ENCODE data around the gene RDH16. TPM values are rescaled to one million over a fixed set of nuclear protein-coding genes. Genes with fewer than 3 reads are reported as not detected.
"Not testable (repeated sequence)": the region's sequence is repeated elsewhere in the genome, so short reads cannot be mapped to it uniquely, and the experiment has no call there.

Gene RDH16
- total and polyA plus RNA-seq, 4 donors = 12.9 to 382 (median 219) TPM

DNA sequence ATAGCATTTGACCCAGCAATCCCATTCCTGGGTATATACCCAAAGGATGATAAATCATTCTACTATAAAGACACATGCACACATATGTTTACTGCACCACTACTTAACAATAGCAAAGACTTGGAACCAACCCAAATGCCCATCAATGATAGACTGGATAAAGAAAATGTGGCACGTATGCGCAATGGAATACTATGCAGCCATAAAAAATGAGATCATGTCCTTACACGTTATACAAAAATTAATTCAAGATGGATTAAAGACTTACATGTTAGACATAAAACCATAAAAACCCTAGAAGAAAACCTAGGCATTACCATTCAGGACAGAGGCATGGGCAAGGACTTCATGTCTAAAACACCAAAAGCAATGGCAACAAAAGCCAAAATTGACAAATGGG is 39.3 kb downstream of the RDH16 start:
- not testable (repeated sequence) for DNase-seq (ENCODE audit: low spot score); H3K27me3 ChIP-seq (ENCODE audit: control insufficient read depth in 4 of 4, insufficient read depth in 4 of 4, low read length in 3 of 4); H3K9ac ChIP-seq (ENCODE audit: low read depth in 1 of 2, low read length in 2 of 2); H3K27ac ChIP-seq (ENCODE audit: low read depth in 1 of 2, low read length in 2 of 2); H3K36me3 ChIP-seq (ENCODE audit: control insufficient read depth in 4 of 4, insufficient read depth in 3 of 4, low read depth in 1 of 4, low read length in 3 of 4); H3K4me3 ChIP-seq (ENCODE audit: low read depth in 1 of 3, low read length in 3 of 3); H3K9me3 ChIP-seq (ENCODE audit: control insufficient read depth in 4 of 4, low read length in 3 of 4)
- 96% methylated on average over 3 of the region's 3 CpGs for WGBS
- H3K4me1 ChIP-seq (ENCODE audit: control insufficient read depth in 4 of 4, insufficient read depth in 4 of 4, low read length in 3 of 4) = peaks cover 3 to 23% (median 9%) of the 10 kb centered on the region in 4 donors

DNA sequence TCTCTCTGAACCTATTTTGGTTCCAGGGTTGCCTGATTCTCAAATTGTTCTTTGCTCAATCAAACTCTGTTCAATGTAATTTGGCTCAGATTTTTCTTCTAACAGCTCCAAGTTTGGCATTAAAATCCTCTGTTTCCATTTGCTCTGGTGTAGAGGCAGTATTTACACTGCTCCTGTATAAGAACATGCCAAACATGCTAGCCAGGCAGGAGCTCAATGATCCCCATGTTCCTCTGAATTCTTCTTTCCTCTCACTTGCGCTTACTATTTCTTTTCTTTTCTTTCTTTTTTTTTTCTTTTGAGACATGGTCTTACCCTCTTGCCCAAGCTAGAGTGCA is 40.4 kb downstream of the RDH16 start:
- TF ChIP-seq FOXA2 (IDR thresholded peaks at IDR 0.05) = peak; percentile 82
- TF ChIP-seq EGR1 (IDR thresholded peaks at IDR 0.05; ENCODE audit: low read depth in 2 of 2) = peak in 1 of 2 donors; percentile 44
- TF ChIP-seq, protein P1, sequence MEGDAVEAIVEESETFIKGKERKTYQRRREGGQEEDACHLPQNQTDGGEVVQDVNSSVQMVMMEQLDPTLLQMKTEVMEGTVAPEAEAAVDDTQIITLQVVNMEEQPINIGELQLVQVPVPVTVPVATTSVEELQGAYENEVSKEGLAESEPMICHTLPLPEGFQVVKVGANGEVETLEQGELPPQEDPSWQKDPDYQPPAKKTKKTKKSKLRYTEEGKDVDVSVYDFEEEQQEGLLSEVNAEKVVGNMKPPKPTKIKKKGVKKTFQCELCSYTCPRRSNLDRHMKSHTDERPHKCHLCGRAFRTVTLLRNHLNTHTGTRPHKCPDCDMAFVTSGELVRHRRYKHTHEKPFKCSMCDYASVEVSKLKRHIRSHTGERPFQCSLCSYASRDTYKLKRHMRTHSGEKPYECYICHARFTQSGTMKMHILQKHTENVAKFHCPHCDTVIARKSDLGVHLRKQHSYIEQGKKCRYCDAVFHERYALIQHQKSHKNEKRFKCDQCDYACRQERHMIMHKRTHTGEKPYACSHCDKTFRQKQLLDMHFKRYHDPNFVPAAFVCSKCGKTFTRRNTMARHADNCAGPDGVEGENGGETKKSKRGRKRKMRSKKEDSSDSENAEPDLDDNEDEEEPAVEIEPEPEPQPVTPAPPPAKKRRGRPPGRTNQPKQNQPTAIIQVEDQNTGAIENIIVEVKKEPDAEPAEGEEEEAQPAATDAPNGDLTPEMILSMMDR (IDR thresholded peaks at IDR 0.05; ENCODE audit: low read depth, low read length, missing input control) = no peak
- TF ChIP-seq, protein P2, sequence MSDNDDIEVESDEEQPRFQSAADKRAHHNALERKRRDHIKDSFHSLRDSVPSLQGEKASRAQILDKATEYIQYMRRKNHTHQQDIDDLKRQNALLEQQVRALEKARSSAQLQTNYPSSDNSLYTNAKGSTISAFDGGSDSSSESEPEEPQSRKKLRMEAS (IDR thresholded peaks at IDR 0.05) = peak; percentile 19
- peak; percentile 68 for TF ChIP-seq FOXA1 (IDR thresholded peaks at IDR 0.05)
- TF ChIP-seq, protein P3, sequence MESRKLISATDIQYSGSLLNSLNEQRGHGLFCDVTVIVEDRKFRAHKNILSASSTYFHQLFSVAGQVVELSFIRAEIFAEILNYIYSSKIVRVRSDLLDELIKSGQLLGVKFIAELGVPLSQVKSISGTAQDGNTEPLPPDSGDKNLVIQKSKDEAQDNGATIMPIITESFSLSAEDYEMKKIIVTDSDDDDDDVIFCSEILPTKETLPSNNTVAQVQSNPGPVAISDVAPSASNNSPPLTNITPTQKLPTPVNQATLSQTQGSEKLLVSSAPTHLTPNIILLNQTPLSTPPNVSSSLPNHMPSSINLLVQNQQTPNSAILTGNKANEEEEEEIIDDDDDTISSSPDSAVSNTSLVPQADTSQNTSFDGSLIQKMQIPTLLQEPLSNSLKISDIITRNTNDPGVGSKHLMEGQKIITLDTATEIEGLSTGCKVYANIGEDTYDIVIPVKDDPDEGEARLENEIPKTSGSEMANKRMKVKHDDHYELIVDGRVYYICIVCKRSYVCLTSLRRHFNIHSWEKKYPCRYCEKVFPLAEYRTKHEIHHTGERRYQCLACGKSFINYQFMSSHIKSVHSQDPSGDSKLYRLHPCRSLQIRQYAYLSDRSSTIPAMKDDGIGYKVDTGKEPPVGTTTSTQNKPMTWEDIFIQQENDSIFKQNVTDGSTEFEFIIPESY (IDR thresholded peaks at IDR 0.05) = peak; percentile 23
- no peak for TF ChIP-seq NR2F2 (IDR thresholded peaks at IDR 0.05)
- TF ChIP-seq JUND (IDR thresholded peaks at IDR 0.05) = no peak
- TF ChIP-seq, protein P4, sequence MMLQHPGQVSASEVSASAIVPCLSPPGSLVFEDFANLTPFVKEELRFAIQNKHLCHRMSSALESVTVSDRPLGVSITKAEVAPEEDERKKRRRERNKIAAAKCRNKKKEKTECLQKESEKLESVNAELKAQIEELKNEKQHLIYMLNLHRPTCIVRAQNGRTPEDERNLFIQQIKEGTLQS (IDR thresholded peaks at IDR 0.05) = no peak
- TF ChIP-seq RAD21 (IDR thresholded peaks at IDR 0.05) = peak; percentile 21 to 39
- TF ChIP-seq HNF4A (conservative IDR thresholded peaks at IDR 0.05) = peak in 1 of 2 donors; percentile 59
- TF ChIP-seq, protein P5, sequence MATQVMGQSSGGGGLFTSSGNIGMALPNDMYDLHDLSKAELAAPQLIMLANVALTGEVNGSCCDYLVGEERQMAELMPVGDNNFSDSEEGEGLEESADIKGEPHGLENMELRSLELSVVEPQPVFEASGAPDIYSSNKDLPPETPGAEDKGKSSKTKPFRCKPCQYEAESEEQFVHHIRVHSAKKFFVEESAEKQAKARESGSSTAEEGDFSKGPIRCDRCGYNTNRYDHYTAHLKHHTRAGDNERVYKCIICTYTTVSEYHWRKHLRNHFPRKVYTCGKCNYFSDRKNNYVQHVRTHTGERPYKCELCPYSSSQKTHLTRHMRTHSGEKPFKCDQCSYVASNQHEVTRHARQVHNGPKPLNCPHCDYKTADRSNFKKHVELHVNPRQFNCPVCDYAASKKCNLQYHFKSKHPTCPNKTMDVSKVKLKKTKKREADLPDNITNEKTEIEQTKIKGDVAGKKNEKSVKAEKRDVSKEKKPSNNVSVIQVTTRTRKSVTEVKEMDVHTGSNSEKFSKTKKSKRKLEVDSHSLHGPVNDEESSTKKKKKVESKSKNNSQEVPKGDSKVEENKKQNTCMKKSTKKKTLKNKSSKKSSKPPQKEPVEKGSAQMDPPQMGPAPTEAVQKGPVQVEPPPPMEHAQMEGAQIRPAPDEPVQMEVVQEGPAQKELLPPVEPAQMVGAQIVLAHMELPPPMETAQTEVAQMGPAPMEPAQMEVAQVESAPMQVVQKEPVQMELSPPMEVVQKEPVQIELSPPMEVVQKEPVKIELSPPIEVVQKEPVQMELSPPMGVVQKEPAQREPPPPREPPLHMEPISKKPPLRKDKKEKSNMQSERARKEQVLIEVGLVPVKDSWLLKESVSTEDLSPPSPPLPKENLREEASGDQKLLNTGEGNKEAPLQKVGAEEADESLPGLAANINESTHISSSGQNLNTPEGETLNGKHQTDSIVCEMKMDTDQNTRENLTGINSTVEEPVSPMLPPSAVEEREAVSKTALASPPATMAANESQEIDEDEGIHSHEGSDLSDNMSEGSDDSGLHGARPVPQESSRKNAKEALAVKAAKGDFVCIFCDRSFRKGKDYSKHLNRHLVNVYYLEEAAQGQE (IDR thresholded peaks at IDR 0.05) = peak; percentile 25
- peak; percentile 48 for TF ChIP-seq SP1 (IDR thresholded peaks at IDR 0.05)
- peak; percentile 36 for TF ChIP-seq YY1 (IDR thresholded peaks at IDR 0.05)
- peak; percentile 37 to 68 for TF ChIP-seq RXRA (IDR thresholded peaks at IDR 0.05)
- no peak for TF ChIP-seq GABPA (IDR thresholded peaks at IDR 0.05 in 1 of 2, conservative IDR thresholded peaks at IDR 0.05 in 1 of 2)
- H3K9ac ChIP-seq (ENCODE audit: low read depth in 1 of 2, low read length in 2 of 2) = no peak overlapping the region
- H3K36me3 ChIP-seq (ENCODE audit: control insufficient read depth in 4 of 4, insufficient read depth in 3 of 4, low read depth in 1 of 4, low read length in 3 of 4) = no peaks in the 10 kb centered on the region
- no peak for DNase-seq (ENCODE audit: low spot score)
- peaks cover 3 to 23% (median 9%) of the 10 kb centered on the region in 4 donors for H3K4me1 ChIP-seq (ENCODE audit: control insufficient read depth in 4 of 4, insufficient read depth in 4 of 4, low read length in 3 of 4)
- H3K27ac ChIP-seq (ENCODE audit: low read depth in 1 of 2, low read length in 2 of 2) = peak overlapping the region; percentile 6 to 57
- no peaks in the 10 kb centered on the region for H3K9me3 ChIP-seq (ENCODE audit: control insufficient read depth in 4 of 4, low read length in 3 of 4)
- H3K4me3 ChIP-seq (ENCODE audit: low read depth in 1 of 3, low read length in 3 of 3) = no peak overlapping the region
- no peaks in the 10 kb centered on the region for H3K27me3 ChIP-seq (ENCODE audit: control insufficient read depth in 4 of 4, insufficient read depth in 4 of 4, low read length in 3 of 4)
- 55% methylated on average over 1 of the region's 1 CpG for WGBS
